GM21447 (cell line): ENCODE results near the gene PLCB1.

Experiments
- ATAC-seq: cut with Tn5 transposase; IDR thresholded peaks from one replicate; pipeline ENCODE4 v1.9.1; 2021; ENCODE audit not compliant: unreplicated experiment

Gene PLCB1

DNA sequence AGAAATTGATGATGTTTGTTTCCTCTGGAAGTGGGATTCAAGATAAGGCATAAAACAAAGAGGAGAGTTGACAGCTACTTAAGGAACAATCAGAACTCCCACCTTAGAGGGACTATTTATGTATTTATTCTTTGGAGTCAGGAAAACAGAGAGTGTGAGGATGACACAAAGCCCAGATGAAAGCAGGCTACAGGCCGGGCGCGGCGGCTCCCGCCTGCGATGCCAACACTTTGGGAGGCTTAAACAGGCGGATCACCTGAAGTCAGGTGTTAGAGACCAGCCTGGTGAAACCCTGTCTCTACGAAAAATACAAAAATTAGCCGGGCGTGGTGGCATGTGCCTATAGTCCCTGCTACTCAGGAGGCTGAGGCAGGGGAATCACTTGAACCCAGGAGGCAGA, 543.8 kb downstream of the PLCB1 start:
- ATAC-seq = no peak

GRCh38 chr20:8678098-8678776, 546.2 kb downstream of the PLCB1 start:
- no peak for ATAC-seq

- no peak for ATAC-seq
Measured at GRCh38 chr20:8689337-8689736, 557.3 kb downstream of the PLCB1 start.

DNA sequence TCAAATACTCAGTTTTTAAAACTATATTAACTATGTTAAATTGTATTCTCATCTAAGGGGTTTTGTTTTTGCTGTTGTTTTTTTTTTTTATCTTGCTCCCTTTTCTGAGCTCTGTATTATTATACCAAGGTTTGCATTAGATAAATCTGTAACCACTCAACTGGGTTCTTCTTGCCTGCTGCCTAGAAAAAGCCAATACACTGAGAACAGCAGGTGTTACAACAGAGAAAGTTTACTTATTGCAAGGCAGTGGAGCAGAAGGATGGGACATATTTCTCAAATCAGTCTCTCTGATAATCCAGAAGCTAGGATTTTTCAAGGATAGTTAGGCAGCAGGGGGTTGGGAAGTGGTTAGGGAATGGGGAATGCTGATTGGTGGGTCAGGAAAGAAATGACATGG, 558.0 kb downstream of the PLCB1 start:
- ATAC-seq = no peak

DNA sequence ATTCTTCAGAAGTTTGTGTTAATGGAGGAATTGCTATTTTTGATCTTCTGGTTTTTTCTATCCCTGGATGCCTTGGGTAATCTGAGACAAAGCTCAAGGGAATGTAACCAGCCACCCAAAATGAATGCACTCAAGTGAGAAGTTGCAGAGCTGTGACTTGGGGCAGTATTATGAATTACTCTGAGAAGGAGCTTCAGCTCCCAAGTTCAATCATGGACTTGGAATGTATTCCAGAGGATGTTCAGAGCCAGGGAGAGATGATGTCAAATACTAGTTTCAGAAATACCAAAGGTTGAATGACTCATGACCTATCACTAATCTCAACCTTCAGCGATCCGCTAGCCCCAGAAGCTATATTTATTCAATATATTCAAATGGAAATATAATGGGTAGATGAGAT, 561.6 kb downstream of the PLCB1 start:
- no peak for ATAC-seq

DNA sequence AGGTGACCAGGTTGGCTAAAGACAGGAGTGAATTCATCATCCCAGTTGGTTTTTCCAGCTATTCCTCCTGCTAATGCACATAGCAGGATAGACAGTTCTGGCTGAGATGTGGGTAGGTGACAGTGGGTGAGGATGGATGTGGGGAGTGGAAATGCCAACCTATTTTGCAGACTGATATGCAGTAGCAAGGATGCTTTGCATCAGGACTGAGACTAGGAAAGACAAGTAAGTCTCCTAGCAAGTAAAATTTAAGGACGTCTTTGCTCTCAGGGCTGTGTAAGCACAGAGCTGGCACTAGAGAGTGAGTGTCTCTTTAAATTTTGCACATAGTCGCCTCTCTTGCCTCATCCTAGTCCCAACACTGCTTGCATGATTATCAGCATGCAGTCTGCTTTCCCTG, 568.7 kb downstream of the PLCB1 start:
- no peak for ATAC-seq

- no peak for ATAC-seq
Measured at GRCh38 chr20:8706961-8707700, 575.1 kb downstream of the PLCB1 start.

GRCh38 chr20:8709627-8710026, 577.6 kb downstream of the PLCB1 start:
- ATAC-seq = no peak

GRCh38 chr20:8711501-8711900, 579.4 kb downstream of the PLCB1 start:
- ATAC-seq = no peak

- no peak for ATAC-seq
Measured at GRCh38 chr20:8714206-8714605, 582.1 kb downstream of the PLCB1 start.

DNA sequence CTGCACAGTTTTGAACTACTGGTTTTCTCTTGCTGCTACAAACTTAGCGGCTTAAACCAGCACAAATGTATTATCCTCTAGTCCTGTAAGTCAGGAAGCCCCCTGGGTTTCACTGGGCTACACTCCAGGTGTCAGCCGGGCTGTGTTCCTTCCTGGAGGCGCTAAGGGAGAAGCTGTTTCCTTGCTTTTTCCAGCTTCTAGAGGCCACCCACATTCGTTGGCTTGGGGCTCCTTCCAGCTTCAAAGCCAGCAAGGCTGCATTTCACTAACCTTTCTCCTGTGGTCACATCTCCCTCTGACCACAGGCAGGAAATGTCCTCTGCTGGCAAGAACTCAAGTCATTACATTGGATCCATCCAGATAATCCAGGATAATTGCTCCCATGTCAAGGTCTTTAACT, 586.2 kb downstream of the PLCB1 start:
- no peak for ATAC-seq

- no peak for ATAC-seq
Measured at GRCh38 chr20:8720089-8720488, 588.0 kb downstream of the PLCB1 start.

DNA sequence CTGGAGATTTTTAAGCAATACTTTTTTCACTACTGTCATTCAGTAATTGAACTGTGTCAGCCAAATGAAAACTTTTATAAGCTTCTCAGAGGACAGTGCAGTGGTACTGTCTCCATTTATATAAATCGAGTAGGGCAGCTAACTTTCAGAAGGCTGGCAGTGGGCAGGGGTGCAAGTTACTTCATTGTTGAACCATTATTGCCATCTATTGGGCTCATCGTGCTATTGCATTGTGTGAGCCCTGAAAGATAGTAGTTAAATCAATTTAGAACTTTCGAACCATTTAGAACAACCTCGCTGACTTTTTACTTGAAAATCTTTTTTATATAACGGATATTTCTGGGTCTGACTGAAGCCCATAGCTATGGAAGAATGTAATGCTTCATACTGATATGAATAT, 589.0 kb downstream of the PLCB1 start:
- ATAC-seq = no peak

DNA sequence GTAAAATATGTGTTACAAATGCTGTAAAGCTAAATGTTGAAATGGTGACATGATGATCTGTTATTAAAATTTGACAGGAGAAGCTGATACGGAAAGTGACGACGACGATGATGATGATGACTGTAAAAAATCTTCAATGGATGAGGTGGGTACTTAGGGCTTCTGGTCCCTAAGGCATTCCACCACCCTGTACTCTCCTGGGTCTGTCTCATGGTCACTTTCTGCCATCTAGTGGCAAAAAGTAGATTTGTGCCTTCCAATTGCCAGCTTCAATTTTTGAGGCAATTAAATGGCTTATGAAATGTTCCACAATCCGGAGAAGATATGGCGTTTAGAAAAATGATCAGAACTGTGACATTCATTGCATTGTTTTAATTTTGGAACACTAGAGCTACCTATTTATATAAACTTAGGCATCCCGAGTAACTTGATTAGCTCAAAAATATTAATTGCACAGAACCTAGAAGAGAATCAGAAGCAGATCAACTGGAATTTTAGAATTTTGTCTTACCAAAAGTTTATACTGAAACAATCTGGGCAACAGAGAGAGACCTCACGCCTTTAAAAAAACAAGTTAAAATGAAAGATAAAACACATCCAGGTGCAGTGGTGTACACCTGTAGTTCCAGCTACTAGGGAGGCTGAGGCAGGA, 590.3 kb downstream of the PLCB1 start:
- ATAC-seq = no peak

DNA sequence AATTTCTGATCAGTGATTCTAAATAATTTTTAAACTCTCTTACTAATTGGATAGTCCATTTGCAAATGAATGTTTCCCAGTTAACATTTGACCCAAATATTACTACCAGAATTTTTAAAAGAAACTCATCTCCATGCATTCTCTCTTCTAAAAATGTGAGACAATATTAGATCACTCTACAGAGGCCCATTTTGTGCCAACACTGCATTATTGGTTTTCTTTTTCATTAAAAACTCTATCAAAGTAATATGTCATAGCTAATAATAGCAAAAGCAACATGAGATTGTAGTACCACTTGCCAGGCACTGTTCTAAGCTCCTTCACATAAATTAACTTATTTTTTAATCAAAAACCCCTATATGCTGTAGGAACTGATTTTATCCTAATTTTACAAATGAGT, 591.2 kb downstream of the PLCB1 start:
- no peak for ATAC-seq

DNA sequence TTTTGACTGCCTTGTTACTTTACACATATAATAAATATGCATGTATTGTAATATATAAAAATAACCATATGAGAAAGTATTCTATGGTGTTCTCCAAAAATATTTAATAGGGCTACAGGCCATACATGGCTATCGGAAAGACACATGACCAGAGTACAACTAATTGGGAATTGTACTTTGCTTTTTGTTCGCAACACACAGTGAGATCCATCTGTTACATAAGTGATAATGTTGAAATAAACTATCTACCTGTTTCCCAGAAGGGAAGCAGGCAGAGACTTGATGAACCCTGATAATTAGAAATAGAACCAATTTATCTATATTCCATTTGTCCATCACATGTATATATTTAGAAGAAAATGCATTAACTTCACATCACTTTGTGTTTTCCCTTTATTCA, 592.8 kb downstream of the PLCB1 start:
- no peak for ATAC-seq

GRCh38 chr20:8726460-8726859, 594.4 kb downstream of the PLCB1 start:
- no peak for ATAC-seq

- no peak for ATAC-seq
Measured at GRCh38 chr20:8735014-8735413, 602.9 kb downstream of the PLCB1 start.

DNA sequence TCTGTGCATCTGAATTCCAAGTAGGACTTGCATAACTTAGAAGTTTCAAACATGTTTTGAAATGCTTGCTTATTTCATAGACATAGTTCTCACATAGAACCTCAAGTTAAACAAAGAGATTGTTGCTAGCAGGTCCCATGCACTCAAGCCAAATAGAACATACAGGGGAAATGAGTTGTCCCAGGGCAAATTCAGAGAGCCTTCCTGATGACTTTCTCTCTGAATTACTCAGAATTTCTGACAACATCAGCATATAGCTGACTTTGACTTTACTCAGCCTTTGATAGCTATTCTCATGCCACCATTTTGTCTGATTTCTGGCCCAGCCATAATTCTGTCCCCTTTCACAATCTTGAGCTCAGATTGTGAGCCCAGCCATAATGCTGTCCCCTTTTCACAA, 603.6 kb downstream of the PLCB1 start:
- ATAC-seq = no peak

- ATAC-seq = peak; percentile 85
Measured at GRCh38 chr20:8740265-8740664, 608.2 kb downstream of the PLCB1 start.

- ATAC-seq = no peak
Measured at GRCh38 chr20:8744228-8744844, 612.3 kb downstream of the PLCB1 start.

- no peak for ATAC-seq
Measured at GRCh38 chr20:8749101-8749500, 617.0 kb downstream of the PLCB1 start.
